Effector memory CD8-positive, alpha-beta T cell (primary cell): ENCODE results near the gene NOP53.
"Not testable (repeated sequence)": the region's sequence is repeated elsewhere in the genome, so short reads cannot be mapped to it uniquely, and the experiment has no call there.

Experiments
- ATAC-seq: fragments of 150-1000 bp; cut with Tn5 transposase; replicated peaks from 2 replicates; pipeline ENCODE4 v1.10.0; 2021; ENCODE audit warnings: mild to moderate bottlenecking, moderate library complexity
- DNase-seq, 3 experiments: peaks; one replicate each; pipeline ENCODE4 v3.0.0; 2021
- H3K27ac Mint-ChIP-seq, 2 donors: one replicate each; pipeline ENCODE4 v1.8.0; 2022; ENCODE audit warnings: mild to moderate bottlenecking in 2 of 2, mixed read lengths in 2 of 2, moderate library complexity in 2 of 2
- H3K27me3 Mint-ChIP-seq, 2 donors: one replicate each; pipeline ENCODE4 v1.8.0; 2022; ENCODE audit warnings: mixed read lengths in 2 of 2
- H3K36me3 Mint-ChIP-seq: one replicate; pipeline ENCODE4 v1.8.0; 2022; ENCODE audit warnings: mild to moderate bottlenecking, moderate library complexity, mixed read lengths; ENCODE audit not compliant: insufficient read depth
- H3K4me1 Mint-ChIP-seq, 2 donors: one replicate each; pipeline ENCODE4 v1.8.0; 2022; ENCODE audit warnings: low read depth in 2 of 2, mixed read lengths in 2 of 2
- H3K4me3 Mint-ChIP-seq, 2 donors: one replicate each; pipeline ENCODE4 v1.8.0; 2022; ENCODE audit warnings: mild to moderate bottlenecking in 2 of 2, mixed read lengths in 2 of 2, moderate library complexity in 2 of 2
- H3K9me3 Mint-ChIP-seq, 2 donors: one replicate each; pipeline ENCODE4 v1.8.0; 2022; ENCODE audit warnings: mixed read lengths in 2 of 2

Gene NOP53

GRCh38 chr19:47726467-47726866, 18.9 kb upstream of the NOP53 start:
- DNase-seq: no peak
- ATAC-seq: no peak

GRCh38 chr19:47728295-47728694, 17.1 kb upstream of the NOP53 start:
- H3K27me3 Mint-ChIP-seq: peaks cover 37 to 65% of the 10 kb centered on the region in 2 donors
- not testable (repeated sequence) for H3K36me3 Mint-ChIP-seq, H3K27ac Mint-ChIP-seq, H3K4me3 Mint-ChIP-seq, DNase-seq, ATAC-seq, H3K9me3 Mint-ChIP-seq
- H3K4me1 Mint-ChIP-seq: peaks cover 9 to 12% of the 10 kb centered on the region in 2 donors

More at GRCh38 chr19:47726467-47726866, 18.9 kb upstream of the NOP53 start:
- Mint-ChIP-seq H3K4me3 (no peak overlapping the region), H3K27me3 (peaks cover 42 to 76% of the 10 kb centered on the region in 2 donors), H3K36me3 (no peaks in the 10 kb centered on the region), H3K4me1 (peaks cover 9 to 12% of the 10 kb centered on the region in 2 donors), H3K27ac (no peak overlapping the region), H3K9me3 (no peaks in the 10 kb centered on the region)

GRCh38 chr19:47729468-47729798, 15.9 kb upstream of the NOP53 start:
- DNase-seq (no peak), ATAC-seq (peak; percentile 19)
- peak overlapping the region; percentile 48 to 57 for H3K4me3 Mint-ChIP-seq
- H3K27me3 Mint-ChIP-seq: peaks cover 47 to 71% of the 10 kb centered on the region in 2 donors
- no peak overlapping the region for H3K27ac Mint-ChIP-seq
- H3K4me1 Mint-ChIP-seq: peaks cover 9 to 12% of the 10 kb centered on the region in 2 donors
- H3K9me3 Mint-ChIP-seq: no peaks in the 10 kb centered on the region
- peaks cover 4% of the 10 kb centered on the region for H3K36me3 Mint-ChIP-seq

- Mint-ChIP-seq H3K27me3 (peaks cover 47 to 71% of the 10 kb centered on the region in 2 donors), H3K36me3 (peaks cover 4% of the 10 kb centered on the region), H3K4me1 (peaks cover 9 to 12% of the 10 kb centered on the region in 2 donors), H3K4me3 (peak overlapping the region; percentile 48 to 57), H3K9me3 (no peaks in the 10 kb centered on the region), H3K27ac (no peak overlapping the region)
- DNase-seq: no peak
- ATAC-seq: peak; percentile 35
These were observed 15.4 kb upstream of the NOP53 start for GRCh38 chr19:47729799-47730520.

GRCh38 chr19:47730521-47730889, 14.8 kb upstream of the NOP53 start:
- no peaks in the 10 kb centered on the region for H3K9me3 Mint-ChIP-seq
- peak overlapping the region in 1 of 2 donors; percentile 37 for H3K4me3 Mint-ChIP-seq
- DNase-seq: no peak
- H3K27ac Mint-ChIP-seq: no peak overlapping the region
- H3K36me3 Mint-ChIP-seq: peaks cover 4% of the 10 kb centered on the region
- H3K27me3 Mint-ChIP-seq: peaks cover 47 to 68% of the 10 kb centered on the region in 2 donors
- peaks cover 9 to 12% of the 10 kb centered on the region in 2 donors for H3K4me1 Mint-ChIP-seq
- no peak for ATAC-seq

- Mint-ChIP-seq H3K27ac (no peak overlapping the region), H3K27me3 (peaks cover 47 to 64% of the 10 kb centered on the region in 2 donors), H3K36me3 (peaks cover 4% of the 10 kb centered on the region), H3K4me3 (no peak overlapping the region), H3K4me1 (peaks cover 9 to 12% of the 10 kb centered on the region in 2 donors), H3K9me3 (no peaks in the 10 kb centered on the region)
- DNase-seq: no peak
- ATAC-seq: no peak
These were observed 14.4 kb upstream of the NOP53 start for GRCh38 chr19:47730910-47731309.

- no peak for ATAC-seq
- Mint-ChIP-seq H3K9me3 (no peaks in the 10 kb centered on the region), H3K4me1 (peaks cover 0 to 4% of the 10 kb centered on the region in 2 donors), H3K36me3 (peaks cover 4% of the 10 kb centered on the region), H3K4me3 (no peak overlapping the region), H3K27ac (no peak overlapping the region), H3K27me3 (peaks cover 28 to 31% of the 10 kb centered on the region in 2 donors)
- no peak for DNase-seq
These were observed 10.2 kb upstream of the NOP53 start for GRCh38 chr19:47735131-47735530.

GRCh38 chr19:47740866-47741519, 4.4 kb upstream of the NOP53 start:
- Mint-ChIP-seq H3K4me1 (peaks cover 7 to 10% of the 10 kb centered on the region in 2 donors), H3K4me3 (no peak overlapping the region), H3K9me3 (no peaks in the 10 kb centered on the region), H3K27me3 (peaks cover 0 to 5% of the 10 kb centered on the region in 2 donors), H3K36me3 (peaks cover 9% of the 10 kb centered on the region), H3K27ac (no peak overlapping the region)
- no peak for ATAC-seq
- no peak for DNase-seq

- peak overlapping the region in 1 of 2 donors; percentile 9 for H3K27ac Mint-ChIP-seq
- H3K36me3 Mint-ChIP-seq: peaks cover 15% of the 10 kb centered on the region
- H3K4me3 Mint-ChIP-seq: peak overlapping the region; percentile 11 to 13
These were observed 3.7 kb upstream of the NOP53 start for GRCh38 chr19:47741544-47742140.

GRCh38 chr19:47742634-47743033, 2.7 kb upstream of the NOP53 start:
- H3K9me3 Mint-ChIP-seq: no peaks in the 10 kb centered on the region
- H3K4me1 Mint-ChIP-seq: peaks cover 11 to 13% of the 10 kb centered on the region in 2 donors
- no peak overlapping the region for H3K27ac Mint-ChIP-seq
- peaks cover 18% of the 10 kb centered on the region for H3K36me3 Mint-ChIP-seq
- no peaks in the 10 kb centered on the region for H3K27me3 Mint-ChIP-seq
- DNase-seq (no peak), ATAC-seq (no peak)
- H3K4me3 Mint-ChIP-seq: peak overlapping the region; percentile 74 to 99

More at GRCh38 chr19:47741544-47742140, 3.7 kb upstream of the NOP53 start:
- ATAC-seq: no peak
- Mint-ChIP-seq H3K4me1 (peaks cover 7 to 13% of the 10 kb centered on the region in 2 donors), H3K9me3 (no peaks in the 10 kb centered on the region), H3K27me3 (no peaks in the 10 kb centered on the region)
- DNase-seq: no peak

GRCh38 chr19:47746129-47746528, 783 bp downstream of the NOP53 start:
- Mint-ChIP-seq H3K4me3 (peak overlapping the region; percentile 97 to 99), H3K4me1 (peaks cover 23 to 25% of the 10 kb centered on the region in 2 donors), H3K36me3 (peaks cover 51% of the 10 kb centered on the region), H3K27ac (peak overlapping the region in 1 of 2 donors; percentile 99)
- ATAC-seq, H3K9me3 Mint-ChIP-seq, DNase-seq, H3K27me3 Mint-ChIP-seq: not testable (repeated sequence)

GRCh38 chr19:47749326-47749725, 4.0 kb downstream of the NOP53 start:
- peaks cover 81% of the 10 kb centered on the region for H3K36me3 Mint-ChIP-seq
- peaks cover 20% of the 10 kb centered on the region in 2 donors for H3K4me1 Mint-ChIP-seq
- no peak overlapping the region for H3K4me3 Mint-ChIP-seq
- no peak for DNase-seq
- no peaks in the 10 kb centered on the region for H3K27me3 Mint-ChIP-seq
- H3K27ac Mint-ChIP-seq: peak overlapping the region in 1 of 2 donors; percentile 55
- ATAC-seq: no peak
- no peaks in the 10 kb centered on the region for H3K9me3 Mint-ChIP-seq

- H3K9me3 Mint-ChIP-seq: no peaks in the 10 kb centered on the region
- no peak overlapping the region for H3K27ac Mint-ChIP-seq
- ATAC-seq (no peak), DNase-seq (no peak)
- H3K4me1 Mint-ChIP-seq: peaks cover 14 to 16% of the 10 kb centered on the region in 2 donors
- H3K36me3 Mint-ChIP-seq: peaks cover 86% of the 10 kb centered on the region
- H3K27me3 Mint-ChIP-seq: no peaks in the 10 kb centered on the region
- H3K4me3 Mint-ChIP-seq: no peak overlapping the region
These were observed 5.4 kb downstream of the NOP53 start for GRCh38 chr19:47750752-47751151.
